ENCODE data around the gene JAKMIP2.
"Not testable (repeated sequence)": the region's sequence is repeated elsewhere in the genome, so short reads cannot be mapped to it uniquely, and the experiment has no call there.

Gene JAKMIP2

GRCh38 chr5:147635882-147636728, 146.4 kb downstream of the JAKMIP2 start:
- TF ChIP-seq, protein P1, sequence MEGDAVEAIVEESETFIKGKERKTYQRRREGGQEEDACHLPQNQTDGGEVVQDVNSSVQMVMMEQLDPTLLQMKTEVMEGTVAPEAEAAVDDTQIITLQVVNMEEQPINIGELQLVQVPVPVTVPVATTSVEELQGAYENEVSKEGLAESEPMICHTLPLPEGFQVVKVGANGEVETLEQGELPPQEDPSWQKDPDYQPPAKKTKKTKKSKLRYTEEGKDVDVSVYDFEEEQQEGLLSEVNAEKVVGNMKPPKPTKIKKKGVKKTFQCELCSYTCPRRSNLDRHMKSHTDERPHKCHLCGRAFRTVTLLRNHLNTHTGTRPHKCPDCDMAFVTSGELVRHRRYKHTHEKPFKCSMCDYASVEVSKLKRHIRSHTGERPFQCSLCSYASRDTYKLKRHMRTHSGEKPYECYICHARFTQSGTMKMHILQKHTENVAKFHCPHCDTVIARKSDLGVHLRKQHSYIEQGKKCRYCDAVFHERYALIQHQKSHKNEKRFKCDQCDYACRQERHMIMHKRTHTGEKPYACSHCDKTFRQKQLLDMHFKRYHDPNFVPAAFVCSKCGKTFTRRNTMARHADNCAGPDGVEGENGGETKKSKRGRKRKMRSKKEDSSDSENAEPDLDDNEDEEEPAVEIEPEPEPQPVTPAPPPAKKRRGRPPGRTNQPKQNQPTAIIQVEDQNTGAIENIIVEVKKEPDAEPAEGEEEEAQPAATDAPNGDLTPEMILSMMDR (IDR thresholded peaks at IDR 0.05; ENCODE audit: insufficient read depth, low read depth, low read length, missing control alignments), result no peak
- DNase-seq (ENCODE audit: low read depth), result peak; percentile 5
- no peak overlapping the region for H3K4me3 ChIP-seq (ENCODE audit: low read length)

DNA sequence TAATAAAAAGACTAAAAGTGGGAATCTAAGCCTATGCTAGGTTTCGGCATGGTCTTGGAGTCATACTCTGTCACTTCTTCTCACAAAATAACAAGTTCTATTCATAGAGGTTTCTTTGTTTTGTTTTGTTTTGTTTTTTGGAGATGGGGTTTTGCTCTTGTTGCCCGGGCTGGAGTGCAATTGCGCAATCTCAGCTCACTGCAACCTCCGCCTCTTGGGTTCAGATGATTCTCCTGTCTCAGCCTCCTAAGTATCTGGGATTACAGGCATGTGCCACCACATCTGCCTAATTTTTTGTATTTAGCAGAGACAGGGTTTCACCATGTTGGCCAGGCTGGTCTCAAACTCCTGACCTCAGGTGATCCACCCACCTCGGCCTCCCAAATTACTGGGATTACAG, 147.1 kb downstream of the JAKMIP2 start:
- not testable (repeated sequence) for H3K4me3 ChIP-seq (ENCODE audit: low read length); DNase-seq (ENCODE audit: low read depth)

DNA sequence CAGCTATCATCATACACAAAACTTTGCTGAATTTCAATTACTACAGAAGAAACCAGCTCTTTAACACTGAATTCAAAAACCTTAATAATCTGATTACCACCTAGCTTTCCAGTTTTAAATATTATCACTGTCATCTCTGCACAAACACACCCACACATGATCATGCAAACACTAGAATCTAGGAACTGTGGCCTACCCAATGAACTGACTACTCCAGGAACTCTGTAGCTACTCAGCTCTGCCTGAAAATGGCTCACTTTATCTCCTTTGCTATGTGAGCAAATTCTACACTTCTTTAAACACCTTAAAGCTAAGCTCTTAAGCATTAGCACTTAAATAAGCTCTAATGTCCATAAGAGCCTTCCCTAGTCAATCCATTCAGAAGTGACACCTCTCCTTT, 149.4 kb downstream of the JAKMIP2 start:
- H3K4me3 ChIP-seq (ENCODE audit: low read length), result no peak overlapping the region
- TF ChIP-seq, protein P1 (IDR thresholded peaks at IDR 0.05; ENCODE audit: insufficient read depth, low read depth, low read length, missing control alignments), result no peak
- DNase-seq (ENCODE audit: low read depth), result no peak

DNA sequence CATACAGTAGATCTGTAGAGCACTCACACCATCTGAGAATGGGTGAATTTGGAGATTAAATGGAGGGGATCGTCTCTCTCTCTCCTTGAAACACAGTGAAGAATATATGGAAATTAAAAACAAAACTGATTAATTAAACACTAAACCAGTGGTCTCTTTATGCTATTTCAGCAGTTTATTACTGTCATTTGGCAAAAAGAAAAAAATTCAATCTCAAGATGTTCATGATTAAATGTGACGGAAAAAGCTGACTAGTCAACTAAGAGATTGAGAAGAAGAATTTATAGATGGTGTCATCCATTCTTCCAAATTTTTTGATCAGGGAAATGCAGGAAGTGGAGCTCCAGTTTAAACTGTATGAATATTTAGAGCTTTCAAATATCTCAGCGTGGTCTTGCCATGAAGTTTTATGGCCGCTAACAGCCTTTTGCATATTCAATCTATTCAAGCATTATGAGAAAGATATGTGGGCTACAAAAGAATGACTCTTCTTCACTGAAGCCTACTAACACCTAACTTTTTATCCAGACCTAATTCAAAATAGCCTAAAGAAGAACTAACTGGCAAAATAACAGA, 151.0 kb downstream of the JAKMIP2 start:
- DNase-seq (ENCODE audit: low read depth), result no peak
- no peak overlapping the region for H3K4me3 ChIP-seq (ENCODE audit: low read length)
- TF ChIP-seq, protein P1 (IDR thresholded peaks at IDR 0.05; ENCODE audit: insufficient read depth, low read depth, low read length, missing control alignments), result no peak

DNA sequence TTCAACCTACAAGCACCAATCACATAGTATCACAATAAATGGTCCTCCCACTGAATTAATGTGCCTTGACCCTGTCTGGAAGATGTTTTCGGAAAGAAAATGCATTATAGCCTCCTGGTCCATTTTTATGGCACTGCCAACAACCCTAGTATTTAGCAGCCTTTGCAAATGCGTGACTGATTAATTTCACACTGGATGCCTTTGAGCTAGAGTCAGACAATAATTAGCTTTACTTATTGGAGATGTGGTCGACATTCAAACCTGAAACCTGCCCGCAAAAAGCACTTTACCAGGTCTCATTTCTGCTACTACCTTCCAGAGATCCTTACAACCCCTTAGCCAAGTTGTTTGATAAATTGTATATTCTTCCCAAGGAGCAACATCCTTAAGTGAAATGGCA, 153.3 kb downstream of the JAKMIP2 start:
- TF ChIP-seq, protein P1 (IDR thresholded peaks at IDR 0.05; ENCODE audit: insufficient read depth, low read depth, low read length, missing control alignments), result no peak
- no peak for DNase-seq (ENCODE audit: low read depth)
- H3K4me3 ChIP-seq (ENCODE audit: low read length), result no peak overlapping the region

DNA sequence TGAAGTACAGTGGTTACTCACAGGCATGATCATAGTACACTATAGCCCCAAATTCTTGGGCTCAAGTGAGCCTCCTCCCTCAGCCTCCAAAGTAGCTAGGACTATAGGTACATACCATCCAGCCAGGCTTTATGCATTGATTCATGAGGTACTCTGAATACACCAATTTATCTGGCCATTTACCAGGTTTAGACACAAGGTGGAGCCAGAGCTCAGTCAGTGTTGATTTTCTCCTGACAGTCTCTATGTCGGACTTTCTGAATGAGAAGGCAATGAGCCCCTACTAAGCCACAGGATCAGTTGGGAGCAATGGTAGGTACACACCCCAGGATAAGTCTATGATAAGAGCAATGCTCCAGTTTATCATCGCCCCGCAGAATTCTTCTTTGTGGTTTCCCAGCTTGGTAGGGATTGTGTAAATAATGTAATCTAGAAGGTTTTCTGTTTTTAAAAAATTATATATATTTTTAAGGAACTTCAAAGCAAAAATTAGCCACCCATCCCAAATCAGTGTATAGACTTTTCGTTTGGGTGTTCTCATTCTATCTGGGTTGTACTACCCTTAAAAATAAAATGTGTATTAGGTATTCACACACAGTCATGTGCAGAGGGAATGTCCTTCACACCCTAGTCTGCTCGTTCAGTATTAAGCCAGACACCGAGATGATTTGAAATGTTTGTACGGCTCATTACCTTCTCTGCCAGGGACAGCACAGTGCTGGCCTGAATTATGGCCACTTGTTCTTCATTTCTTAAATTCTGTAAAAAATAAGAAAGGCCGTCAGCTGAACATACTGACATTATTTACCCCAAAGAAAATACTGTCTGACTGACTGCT, 154.3 kb downstream of the JAKMIP2 start:
- H3K4me3 ChIP-seq (ENCODE audit: low read length), result no peak overlapping the region
- peak; percentile 69 for DNase-seq (ENCODE audit: low read depth)
- TF ChIP-seq, protein P1 (IDR thresholded peaks at IDR 0.05; ENCODE audit: insufficient read depth, low read depth, low read length, missing control alignments), result peak; percentile 89

DNA sequence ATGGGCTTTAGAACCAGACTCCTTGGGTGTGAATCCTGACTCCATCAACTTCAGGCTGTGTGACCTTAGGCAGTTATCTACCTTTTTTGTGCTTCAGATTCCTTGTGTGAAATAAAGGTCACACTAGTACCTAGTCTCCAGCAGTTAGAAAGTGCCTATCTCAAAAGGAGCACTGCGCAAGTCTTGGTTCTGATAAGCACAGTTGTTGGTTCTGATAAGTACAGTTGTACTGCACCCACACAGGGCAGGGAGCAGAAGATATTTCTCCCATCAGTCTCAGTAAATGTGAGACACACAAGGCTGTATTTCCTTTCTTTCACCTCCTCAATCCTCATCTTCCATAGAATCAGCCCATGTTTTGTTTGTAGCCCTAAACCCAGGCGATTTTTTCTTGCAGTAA, 156.1 kb downstream of the JAKMIP2 start:
- H3K4me3 ChIP-seq (ENCODE audit: low read length), result no peak overlapping the region
- TF ChIP-seq, protein P1 (IDR thresholded peaks at IDR 0.05; ENCODE audit: insufficient read depth, low read depth, low read length, missing control alignments), result no peak
- no peak for DNase-seq (ENCODE audit: low read depth)

All from epithelial cell of esophagus (primary cell).